HepG2 (cell line): ENCODE data around the gene LAMC3. TPM values are rescaled to one million over a fixed set of nuclear protein-coding genes. Genes with fewer than 3 reads are reported as not detected.
A peak's percentile ranks its signal among the peaks of the same experiment; 100 is the strongest.

Source experiments
- BORCS8-MEF2B ChIP-seq: sonication (generic); formaldehyde crosslinking; IDR thresholded peaks from 2 replicates; pipeline ENCODE4 v1.8.0; 2022; ENCODE audit warnings: mild to moderate bottlenecking, missing genetic modification reagents
- DNMT3B ChIP-seq: conservative IDR thresholded peaks from 2 replicates; pipeline ENCODE4 v1.6.1; 2016; ENCODE audit warnings: missing biosample characterization, control low read depth
- MXI1 ChIP-seq: IDR thresholded peaks from 3 replicates; pipeline ENCODE4 v1.6.1; 2012; ENCODE audit warnings: low read depth, low read length, inconsistent platforms, borderline replicate concordance
- TBL1XR1 ChIP-seq: fragments of 150-350 bp; IDR thresholded peaks from 2 replicates; pipeline ENCODE4 v1.6.1; 2014; ENCODE audit warnings: borderline replicate concordance, low read length; ENCODE audit not compliant: partially characterized antibody
- ZBTB1 ChIP-seq: sonication (generic); formaldehyde crosslinking; IDR thresholded peaks from 2 replicates; pipeline ENCODE4 v1.4.0; 2020; ENCODE audit warnings: missing genetic modification reagents, borderline replicate concordance
- ZBTB7B ChIP-seq: sonication (generic); formaldehyde crosslinking; IDR thresholded peaks from 2 replicates; pipeline ENCODE4 v1.4.0; 2020; ENCODE audit warnings: missing genetic modification reagents
- ZNF12 ChIP-seq: sonication (generic); formaldehyde crosslinking; IDR thresholded peaks from 2 replicates; pipeline ENCODE4 v1.5.0; 2020; ENCODE audit warnings: missing genetic modification reagents
- ZNF207 ChIP-seq: fragments of 450-650 bp; IDR thresholded peaks from 2 replicates; pipeline ENCODE4 v1.6.1; 2016; ENCODE audit warnings: antibody characterized with exemption, borderline replicate concordance
- ZNF24 ChIP-seq: fragments of 450-650 bp; IDR thresholded peaks from 2 replicates; pipeline ENCODE4 v1.6.1; 2017; ENCODE audit warnings: antibody characterized with exemption, mild to moderate bottlenecking
- ZNF644 ChIP-seq: IDR thresholded peaks from 2 replicates; pipeline ENCODE4 v1.6.1; 2016; ENCODE audit warnings: low read depth
- ZSCAN20 ChIP-seq: sonication (generic); formaldehyde crosslinking; IDR thresholded peaks from 2 replicates; pipeline ENCODE4 v1.4.0; 2020; ENCODE audit warnings: missing genetic modification reagents, mild to moderate bottlenecking, borderline replicate concordance
- polyA plus RNA-seq, 8 experiments: library from polyadenylated mRNA; depleted of rRNA in 3 of 8; stranded (reverse) in 7 of 8; unstranded in 1 of 8; fragments of >200 nt; fragmentation: Illumina TruSeq in 4 of 8; extraction: Trizol in 4 of 8; gene quantifications; 2 replicates each; pipeline versions ENCODE4 v1.2.1 to v1.2.3, GENCODE V29; 2011 to 2016; ENCODE audit warnings: low read depth in 4 of 8, missing spikeins in 1 of 8, mixed read lengths in 1 of 8; ENCODE audit not compliant: insufficient read depth in 1 of 8
- total RNA-seq, 5 experiments: library from RNA; depleted of rRNA; stranded (reverse); fragments of >200 nt; fragmentation: Illumina TruSeq; extraction: Trizol; gene quantifications; 2 replicates each; pipeline ENCODE4 v1.2.3, GENCODE V29; 2016; ENCODE audit warnings: low read depth in 1 of 5
- TF ChIP-seq, protein P1 (sequence below): sonication (generic); formaldehyde crosslinking; conservative IDR thresholded peaks from 2 replicates; pipeline ENCODE4 v1.4.0; 2020; ENCODE audit warnings: missing genetic modification reagents
- TF ChIP-seq, protein P2 (sequence below): IDR thresholded peaks from 2 replicates; pipeline ENCODE4 v1.6.1; 2012; ENCODE audit warnings: low read depth, low read length, improper control_type of control experiment
- TF ChIP-seq, protein P3 (sequence below): sonication (generic); formaldehyde crosslinking; IDR thresholded peaks from 2 replicates; pipeline ENCODE4 v1.5.1; 2020; ENCODE audit warnings: missing genetic modification reagents, mild to moderate bottlenecking, borderline replicate concordance
- TF ChIP-seq, protein P4 (sequence below), 2 experiments: sonication (generic) in 1 of 2; formaldehyde crosslinking in 1 of 2; IDR thresholded peaks; 2 replicates each; pipeline versions ENCODE4 v1.6.1 to v1.9.0; 2014 to 2022; ENCODE audit warnings: antibody characterized with exemption in 1 of 2, borderline replicate concordance in 1 of 2, inconsistent platforms in 1 of 2, low read depth in 1 of 2, missing genetic modification reagents in 1 of 2
- TF ChIP-seq, protein P5 (sequence below): sonication (generic); formaldehyde crosslinking; IDR thresholded peaks from 2 replicates; pipeline ENCODE4 v1.4.0; 2020; ENCODE audit warnings: missing genetic modification reagents

LAMC3 gene
- total and polyA plus RNA-seq, 2 of the 13 experiments (the other 11 are each of a cell fraction or from before 2014, with no cell fraction given): 0.07 to 0.57 TPM

DNA sequence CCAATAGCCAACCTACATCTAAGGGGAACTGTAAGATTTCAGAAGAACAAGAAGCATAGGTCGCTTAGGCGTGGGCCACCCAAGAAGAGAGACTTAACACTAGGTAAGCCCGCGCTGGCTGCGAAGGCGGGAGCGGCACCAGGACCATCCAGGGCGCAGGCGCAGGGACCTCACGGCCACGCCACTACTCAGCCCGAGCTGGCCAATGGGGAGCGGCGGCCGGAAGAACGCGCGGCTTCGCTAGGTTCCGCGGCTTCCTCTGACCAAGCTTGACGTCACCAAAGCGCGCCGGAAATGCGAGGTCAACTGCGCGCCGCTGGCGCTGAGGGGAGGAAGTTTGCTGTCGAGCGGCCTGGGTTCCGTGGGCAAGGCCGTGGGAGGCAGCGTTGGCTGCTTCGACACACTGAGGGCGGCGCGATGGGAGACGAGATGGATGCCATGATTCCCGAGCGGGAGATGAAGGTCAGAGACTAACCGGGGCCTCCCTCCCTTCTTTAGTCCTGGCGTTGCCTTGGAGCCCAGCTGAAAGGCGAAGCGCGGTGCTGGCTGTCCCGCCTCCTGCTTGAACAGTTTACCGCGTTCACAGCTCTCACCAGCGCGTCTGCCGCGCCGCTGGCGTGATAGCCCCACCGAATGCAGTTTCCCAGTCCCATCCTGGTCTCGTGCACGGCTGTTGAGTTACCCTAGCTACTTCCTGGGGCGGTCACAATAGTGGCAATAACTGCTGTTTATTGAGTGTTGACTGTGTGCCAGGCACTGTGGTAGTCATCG is 116.5 kb downstream of the LAMC3 start, which contains the start of gene NUP214 (continued):
- TF ChIP-seq ZBTB1 (CRISPR knock-in tag) (no peak), DNMT3B (CRISPR knock-in tag) (peak; percentile 79; the same call in 1 of the 2 replicates), ZBTB7B (CRISPR knock-in tag) (peak; percentile 26; the same call in 1 of the 2 replicates), ZNF24 (no peak), ZSCAN20 (CRISPR knock-in tag) (no peak), TBL1XR1 (no peak), ZNF12 (CRISPR knock-in tag) (peak; percentile 59; the same call in 1 of the 2 replicates), ZNF644 (CRISPR knock-in tag) (no peak), ZNF207 (no peak), MXI1 (peak; percentile 92; the same call in 1 of the 3 replicates), BORCS8-MEF2B (CRISPR knock-in tag) (peak; percentile 85; the same call in 1 of the 2 replicates)
- TF ChIP-seq, protein P1, sequence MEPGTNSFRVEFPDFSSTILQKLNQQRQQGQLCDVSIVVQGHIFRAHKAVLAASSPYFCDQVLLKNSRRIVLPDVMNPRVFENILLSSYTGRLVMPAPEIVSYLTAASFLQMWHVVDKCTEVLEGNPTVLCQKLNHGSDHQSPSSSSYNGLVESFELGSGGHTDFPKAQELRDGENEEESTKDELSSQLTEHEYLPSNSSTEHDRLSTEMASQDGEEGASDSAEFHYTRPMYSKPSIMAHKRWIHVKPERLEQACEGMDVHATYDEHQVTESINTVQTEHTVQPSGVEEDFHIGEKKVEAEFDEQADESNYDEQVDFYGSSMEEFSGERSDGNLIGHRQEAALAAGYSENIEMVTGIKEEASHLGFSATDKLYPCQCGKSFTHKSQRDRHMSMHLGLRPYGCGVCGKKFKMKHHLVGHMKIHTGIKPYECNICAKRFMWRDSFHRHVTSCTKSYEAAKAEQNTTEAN (CRISPR knock-in tag): no peak; the same call in 1 of the 2 replicates
- TF ChIP-seq, protein P2, sequence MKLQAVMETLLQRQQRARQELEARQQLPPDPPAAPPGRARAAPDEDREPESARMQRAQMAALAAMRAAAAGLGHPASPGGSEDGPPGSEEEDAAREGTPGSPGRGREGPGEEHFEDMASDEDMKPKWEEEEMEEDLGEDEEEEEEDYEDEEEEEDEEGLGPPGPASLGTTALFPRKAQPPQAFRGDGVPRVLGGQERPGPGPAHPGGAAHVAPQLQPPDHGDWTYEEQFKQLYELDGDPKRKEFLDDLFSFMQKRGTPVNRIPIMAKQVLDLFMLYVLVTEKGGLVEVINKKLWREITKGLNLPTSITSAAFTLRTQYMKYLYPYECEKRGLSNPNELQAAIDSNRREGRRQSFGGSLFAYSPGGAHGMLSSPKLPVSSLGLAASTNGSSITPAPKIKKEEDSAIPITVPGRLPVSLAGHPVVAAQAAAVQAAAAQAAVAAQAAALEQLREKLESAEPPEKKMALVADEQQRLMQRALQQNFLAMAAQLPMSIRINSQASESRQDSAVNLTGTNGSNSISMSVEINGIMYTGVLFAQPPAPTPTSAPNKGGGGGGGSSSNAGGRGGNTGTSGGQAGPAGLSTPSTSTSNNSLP: no peak
- TF ChIP-seq, protein P3, sequence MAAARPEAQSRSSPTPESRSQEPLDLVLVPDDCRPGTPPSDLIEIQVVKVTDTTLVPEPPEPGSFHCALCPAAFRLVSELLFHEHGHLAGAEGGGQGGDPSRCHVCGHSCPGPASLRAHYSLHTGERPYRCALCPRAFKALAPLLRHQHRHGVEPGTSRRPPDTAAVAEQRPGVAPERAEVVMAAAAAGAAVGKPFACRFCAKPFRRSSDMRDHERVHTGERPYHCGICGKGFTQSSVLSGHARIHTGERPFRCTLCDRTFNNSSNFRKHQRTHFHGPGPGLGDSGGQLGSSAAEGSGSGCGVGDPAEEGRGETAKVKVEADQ (CRISPR knock-in tag): no peak; the same call in 1 of the 2 replicates
- TF ChIP-seq, protein P4, sequence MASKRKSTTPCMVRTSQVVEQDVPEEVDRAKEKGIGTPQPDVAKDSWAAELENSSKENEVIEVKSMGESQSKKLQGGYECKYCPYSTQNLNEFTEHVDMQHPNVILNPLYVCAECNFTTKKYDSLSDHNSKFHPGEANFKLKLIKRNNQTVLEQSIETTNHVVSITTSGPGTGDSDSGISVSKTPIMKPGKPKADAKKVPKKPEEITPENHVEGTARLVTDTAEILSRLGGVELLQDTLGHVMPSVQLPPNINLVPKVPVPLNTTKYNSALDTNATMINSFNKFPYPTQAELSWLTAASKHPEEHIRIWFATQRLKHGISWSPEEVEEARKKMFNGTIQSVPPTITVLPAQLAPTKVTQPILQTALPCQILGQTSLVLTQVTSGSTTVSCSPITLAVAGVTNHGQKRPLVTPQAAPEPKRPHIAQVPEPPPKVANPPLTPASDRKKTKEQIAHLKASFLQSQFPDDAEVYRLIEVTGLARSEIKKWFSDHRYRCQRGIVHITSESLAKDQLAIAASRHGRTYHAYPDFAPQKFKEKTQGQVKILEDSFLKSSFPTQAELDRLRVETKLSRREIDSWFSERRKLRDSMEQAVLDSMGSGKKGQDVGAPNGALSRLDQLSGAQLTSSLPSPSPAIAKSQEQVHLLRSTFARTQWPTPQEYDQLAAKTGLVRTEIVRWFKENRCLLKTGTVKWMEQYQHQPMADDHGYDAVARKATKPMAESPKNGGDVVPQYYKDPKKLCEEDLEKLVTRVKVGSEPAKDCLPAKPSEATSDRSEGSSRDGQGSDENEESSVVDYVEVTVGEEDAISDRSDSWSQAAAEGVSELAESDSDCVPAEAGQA (IDR thresholded peaks at IDR 0.05; ENCODE audit: low read depth): peak; percentile 98
- TF ChIP-seq, protein P4 (CRISPR knock-in tag; IDR thresholded peaks at IDR 0.05; ENCODE audit: borderline replicate concordance): no peak
- TF ChIP-seq, protein P5, sequence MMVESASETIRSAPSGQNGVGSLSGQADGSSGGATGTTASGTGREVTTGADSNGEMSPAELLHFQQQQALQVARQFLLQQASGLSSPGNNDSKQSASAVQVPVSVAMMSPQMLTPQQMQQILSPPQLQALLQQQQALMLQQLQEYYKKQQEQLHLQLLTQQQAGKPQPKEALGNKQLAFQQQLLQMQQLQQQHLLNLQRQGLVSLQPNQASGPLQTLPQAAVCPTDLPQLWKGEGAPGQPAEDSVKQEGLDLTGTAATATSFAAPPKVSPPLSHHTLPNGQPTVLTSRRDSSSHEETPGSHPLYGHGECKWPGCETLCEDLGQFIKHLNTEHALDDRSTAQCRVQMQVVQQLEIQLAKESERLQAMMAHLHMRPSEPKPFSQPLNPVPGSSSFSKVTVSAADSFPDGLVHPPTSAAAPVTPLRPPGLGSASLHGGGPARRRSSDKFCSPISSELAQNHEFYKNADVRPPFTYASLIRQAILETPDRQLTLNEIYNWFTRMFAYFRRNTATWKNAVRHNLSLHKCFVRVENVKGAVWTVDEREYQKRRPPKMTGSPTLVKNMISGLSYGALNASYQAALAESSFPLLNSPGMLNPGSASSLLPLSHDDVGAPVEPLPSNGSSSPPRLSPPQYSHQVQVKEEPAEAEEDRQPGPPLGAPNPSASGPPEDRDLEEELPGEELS (CRISPR knock-in tag): peak; percentile 39; the same call in 1 of the 2 replicates
